Activated T-helper 2 cell treated with anti-CD3 and anti-CD28 coated beads, Interferon-gamma antibody, Interleukin-2, Interleukin-4, amounts not matched to agents 10 μg/mL and 5 μg/mL and 100 μg/mL, durations not matched to agents 14 hours and 24 hours and 36 hours (primary cell): Measurements from ENCODE around the gene NINL. TPM values are rescaled to one million over a fixed set of nuclear protein-coding genes. Genes with fewer than 3 reads are reported as not detected.
"Not testable (repeated sequence)": the region's sequence is repeated elsewhere in the genome, so short reads cannot be mapped to it uniquely, and the experiment has no call there.

ENCODE experiments used
- DNase-seq: peaks from one replicate; pipeline ENCODE4 v3.0.0; 2021; ENCODE audit warnings: low spot score
- H3K27ac Mint-ChIP-seq: one replicate; pipeline ENCODE4 v1.8.0; 2021; ENCODE audit warnings: mixed read lengths
- H3K27me3 Mint-ChIP-seq: one replicate; pipeline ENCODE4 v1.8.0; 2021; ENCODE audit warnings: low read depth, mixed read lengths
- H3K36me3 Mint-ChIP-seq: one replicate; pipeline ENCODE4 v1.8.0; 2021; ENCODE audit warnings: low read depth, mixed read lengths
- H3K4me1 Mint-ChIP-seq: one replicate; pipeline ENCODE4 v1.8.0; 2021; ENCODE audit warnings: low read depth, mixed read lengths
- H3K4me3 Mint-ChIP-seq: one replicate; pipeline ENCODE4 v1.8.0; 2021; ENCODE audit warnings: low read depth, mild to moderate bottlenecking, moderate library complexity, mixed read lengths
- H3K9me3 Mint-ChIP-seq: one replicate; pipeline ENCODE4 v1.8.0; 2021; ENCODE audit warnings: mixed read lengths
- intact Hi-C: fragments of 100-400 bp; cut with micrococcal nuclease; formaldehyde crosslinking; loops from one replicate; pipeline ENCODE4 v1.15.1; 2023
- total RNA-seq: library from RNA; stranded (reverse); gene quantifications from 2 replicates; pipeline ENCODE4 v1.2.3, GENCODE V29; 2022

Gene NINL
- total RNA-seq, 1 donor from 2014 or later: 6.9 TPM

GRCh38 chr20:25619514-25619913, 34.2 kb upstream of the NINL start:
- no peak overlapping the region for H3K4me3 Mint-ChIP-seq
- H3K27ac Mint-ChIP-seq: no peak overlapping the region
- H3K4me1 Mint-ChIP-seq: peaks cover 25% of the 10 kb centered on the region
- intact Hi-C loops: no loop called here
- H3K27me3 Mint-ChIP-seq: no peaks in the 10 kb centered on the region
- H3K36me3 Mint-ChIP-seq: peaks cover 23% of the 10 kb centered on the region
- DNase-seq: no peak
- H3K9me3 Mint-ChIP-seq: no peaks in the 10 kb centered on the region

GRCh38 chr20:25608774-25609173, 23.4 kb upstream of the NINL start:
- H3K4me1 Mint-ChIP-seq: peaks cover 9% of the 10 kb centered on the region
- no peak overlapping the region for H3K4me3 Mint-ChIP-seq
- intact Hi-C loops: no loop called here
- no peak for DNase-seq
- no peak overlapping the region for H3K27ac Mint-ChIP-seq
- H3K27me3 Mint-ChIP-seq: no peaks in the 10 kb centered on the region
- H3K36me3 Mint-ChIP-seq: peaks cover 13% of the 10 kb centered on the region
- H3K9me3 Mint-ChIP-seq: no peaks in the 10 kb centered on the region

- H3K27me3 Mint-ChIP-seq: no peaks in the 10 kb centered on the region
- intact Hi-C loops: no loop called here
- no peak overlapping the region for H3K4me3 Mint-ChIP-seq
- DNase-seq: no peak
- peaks cover 6% of the 10 kb centered on the region for H3K36me3 Mint-ChIP-seq
- H3K9me3 Mint-ChIP-seq: no peaks in the 10 kb centered on the region
- peaks cover 19% of the 10 kb centered on the region for H3K4me1 Mint-ChIP-seq
- no peak overlapping the region for H3K27ac Mint-ChIP-seq
These were observed 20.9 kb upstream of the NINL start for GRCh38 chr20:25606094-25606695.

- no peaks in the 10 kb centered on the region for H3K9me3 Mint-ChIP-seq
- H3K27ac Mint-ChIP-seq: no peak overlapping the region
- DNase-seq: no peak
- intact Hi-C loops: no loop called here
- peaks cover 19% of the 10 kb centered on the region for H3K4me1 Mint-ChIP-seq
- H3K36me3 Mint-ChIP-seq: peaks cover 6% of the 10 kb centered on the region
- no peaks in the 10 kb centered on the region for H3K27me3 Mint-ChIP-seq
- H3K4me3 Mint-ChIP-seq: no peak overlapping the region
These were observed 19.8 kb upstream of the NINL start for GRCh38 chr20:25605148-25605547.

- peaks cover 3% of the 10 kb centered on the region for H3K36me3 Mint-ChIP-seq
- intact Hi-C loops: no loop called here
These were observed 19.3 kb upstream of the NINL start for GRCh38 chr20:25604611-25605010.

GRCh38 chr20:25602914-25603309, 17.6 kb upstream of the NINL start:
- H3K27ac Mint-ChIP-seq: peak overlapping the region; percentile 38
- not testable (repeated sequence) for H3K27me3 Mint-ChIP-seq, DNase-seq

More at GRCh38 chr20:25604611-25605010, 19.3 kb upstream of the NINL start:
- H3K4me1 Mint-ChIP-seq: peaks cover 17% of the 10 kb centered on the region
- no peak overlapping the region for H3K4me3 Mint-ChIP-seq
- DNase-seq: no peak
- H3K9me3 Mint-ChIP-seq: no peaks in the 10 kb centered on the region
- no peaks in the 10 kb centered on the region for H3K27me3 Mint-ChIP-seq
- H3K27ac Mint-ChIP-seq: no peak overlapping the region

GRCh38 chr20:25602191-25602913, 17.0 kb upstream of the NINL start:
- not testable (repeated sequence) for H3K9me3 Mint-ChIP-seq, H3K36me3 Mint-ChIP-seq, H3K27ac Mint-ChIP-seq, H3K27me3 Mint-ChIP-seq, DNase-seq, H3K4me3 Mint-ChIP-seq
- peaks cover 10% of the 10 kb centered on the region for H3K4me1 Mint-ChIP-seq
- intact Hi-C loops: loop anchor here (2.0 kb wide), 1 partner anchor 20 kb away; no protein-coding TSS in a partner anchor

More at GRCh38 chr20:25602914-25603309, 17.6 kb upstream of the NINL start:
- H3K9me3 Mint-ChIP-seq, H3K36me3 Mint-ChIP-seq, H3K4me3 Mint-ChIP-seq: not testable (repeated sequence)
- intact Hi-C loops: loop anchor here (2.0 kb wide), 1 partner anchor 20 kb away; no protein-coding TSS in a partner anchor
- peaks cover 10% of the 10 kb centered on the region for H3K4me1 Mint-ChIP-seq

- Mint-ChIP-seq H3K27me3 (peaks cover 1% of the 10 kb centered on the region), H3K27ac (no peak overlapping the region), H3K4me3 (no peak overlapping the region), H3K4me1 (peaks cover 10% of the 10 kb centered on the region), H3K36me3 (no peaks in the 10 kb centered on the region), H3K9me3 (no peaks in the 10 kb centered on the region)
- intact Hi-C loops: loop anchor here (2.0 kb wide), 1 partner anchor 21 kb away; no protein-coding TSS in a partner anchor
- DNase-seq: no peak
These were observed 16.3 kb upstream of the NINL start for GRCh38 chr20:25601659-25602058.

- intact Hi-C loops: no loop called here
- Mint-ChIP-seq H3K27ac (no peak overlapping the region), H3K9me3 (no peaks in the 10 kb centered on the region), H3K4me3 (no peak overlapping the region), H3K4me1 (peaks cover 10% of the 10 kb centered on the region), H3K27me3 (peaks cover 5% of the 10 kb centered on the region), H3K36me3 (no peaks in the 10 kb centered on the region)
- no peak for DNase-seq
These were observed 15.3 kb upstream of the NINL start for GRCh38 chr20:25600632-25601031.

- Mint-ChIP-seq H3K4me1 (no peaks in the 10 kb centered on the region), H3K9me3 (no peaks in the 10 kb centered on the region)
These were observed 7.0 kb upstream of the NINL start for GRCh38 chr20:25592135-25592852.

GRCh38 chr20:25590778-25591177, 5.4 kb upstream of the NINL start:
- intact Hi-C loops, H3K27me3 Mint-ChIP-seq, H3K27ac Mint-ChIP-seq, H3K4me1 Mint-ChIP-seq, H3K4me3 Mint-ChIP-seq, DNase-seq, H3K9me3 Mint-ChIP-seq, H3K36me3 Mint-ChIP-seq: not testable (repeated sequence)

More at GRCh38 chr20:25592135-25592852, 7.0 kb upstream of the NINL start:
- H3K27ac Mint-ChIP-seq: no peak overlapping the region
- intact Hi-C loops: no loop called here
- H3K36me3 Mint-ChIP-seq: no peaks in the 10 kb centered on the region
- DNase-seq: no peak
- peaks cover 11% of the 10 kb centered on the region for H3K27me3 Mint-ChIP-seq
- no peak overlapping the region for H3K4me3 Mint-ChIP-seq

- no peak for DNase-seq
- H3K27ac Mint-ChIP-seq: no peak overlapping the region
These were observed 3.2 kb upstream of the NINL start for GRCh38 chr20:25588491-25588890.

GRCh38 chr20:25587536-25587935, 2.2 kb upstream of the NINL start:
- Mint-ChIP-seq H3K4me3 (no peak overlapping the region), H3K27ac (no peak overlapping the region), H3K36me3 (peaks cover 8% of the 10 kb centered on the region), H3K9me3 (no peaks in the 10 kb centered on the region), H3K4me1 (peaks cover 12% of the 10 kb centered on the region), H3K27me3 (no peaks in the 10 kb centered on the region)
- intact Hi-C loops: loop anchor here (5.0 kb wide), 1 partner anchor 110 kb away; the partner anchor contains the start of gene ZNF337
- no peak for DNase-seq

More at GRCh38 chr20:25588491-25588890, 3.2 kb upstream of the NINL start:
- H3K27me3 Mint-ChIP-seq: no peaks in the 10 kb centered on the region
- H3K36me3 Mint-ChIP-seq: peaks cover 8% of the 10 kb centered on the region
- peaks cover 7% of the 10 kb centered on the region for H3K4me1 Mint-ChIP-seq
- H3K4me3 Mint-ChIP-seq: no peak overlapping the region
- H3K9me3 Mint-ChIP-seq: no peaks in the 10 kb centered on the region
- intact Hi-C loops: loop anchor here (5.0 kb wide), 1 partner anchor 109 kb away; the partner anchor contains the start of gene ZNF337
